Mucosa of gallbladder (tissue), 1 donor: ENCODE measurements around the gene PACS1. TPM values are rescaled to one million over a fixed set of nuclear protein-coding genes. Genes with fewer than 3 reads are reported as not detected.
"Not testable (repeated sequence)": the region's sequence is repeated elsewhere in the genome, so short reads cannot be mapped to it uniquely, and the experiment has no call there.

Experiments
- DNase-seq: peaks from one replicate; pipeline ENCODE4 v3.0.0-alpha.2; 2020; ENCODE audit warnings: low spot score
- total RNA-seq: library from RNA; stranded (reverse); gene quantifications from one replicate; pipeline ENCODE4 v1.2.1, GENCODE V29; 2021
- donor health status: DM: no; HTN: no; CAD: no.

PACS1 gene
- total RNA-seq, 1 donor from 2014 or later = 68.0 TPM

DNA sequence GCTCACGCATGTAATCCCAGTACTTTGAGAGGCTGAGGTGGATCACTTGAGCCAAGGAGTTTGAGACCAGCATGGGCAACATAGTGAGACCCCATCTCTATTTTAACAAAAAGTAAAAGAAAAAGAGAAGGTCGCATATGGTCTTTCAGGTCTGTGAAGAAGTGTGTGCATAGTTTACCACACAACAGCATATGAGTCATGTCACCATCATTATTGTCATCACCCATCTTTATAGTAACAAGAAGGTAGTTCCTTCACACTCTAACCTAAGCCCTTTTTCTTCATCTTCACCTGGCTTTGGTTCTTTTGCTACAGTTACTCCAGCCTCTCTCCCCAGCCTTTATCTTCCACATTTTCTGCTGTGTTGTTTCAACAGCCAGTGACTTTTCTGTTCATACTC, 39.2 kb downstream of the PACS1 start:
- DNase-seq = no peak

DNA sequence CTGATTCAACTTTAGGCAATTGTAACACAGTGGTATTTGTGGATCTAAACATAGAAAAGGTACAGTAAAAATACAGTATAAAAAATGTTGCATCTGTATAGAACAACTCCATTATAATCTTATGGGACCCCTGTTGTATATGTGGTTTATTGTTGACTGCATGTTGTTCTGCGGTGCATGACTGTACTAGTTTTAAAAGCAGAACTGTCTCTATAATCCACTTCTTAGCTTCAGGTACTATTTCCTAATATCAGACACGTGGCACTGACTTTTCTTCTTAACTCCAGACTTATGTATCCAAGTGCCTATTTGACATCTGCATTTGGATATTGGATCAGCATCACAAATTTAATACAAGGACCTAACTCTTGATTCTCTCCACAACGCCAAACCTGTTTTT, 41.1 kb downstream of the PACS1 start:
- DNase-seq = no peak

DNA sequence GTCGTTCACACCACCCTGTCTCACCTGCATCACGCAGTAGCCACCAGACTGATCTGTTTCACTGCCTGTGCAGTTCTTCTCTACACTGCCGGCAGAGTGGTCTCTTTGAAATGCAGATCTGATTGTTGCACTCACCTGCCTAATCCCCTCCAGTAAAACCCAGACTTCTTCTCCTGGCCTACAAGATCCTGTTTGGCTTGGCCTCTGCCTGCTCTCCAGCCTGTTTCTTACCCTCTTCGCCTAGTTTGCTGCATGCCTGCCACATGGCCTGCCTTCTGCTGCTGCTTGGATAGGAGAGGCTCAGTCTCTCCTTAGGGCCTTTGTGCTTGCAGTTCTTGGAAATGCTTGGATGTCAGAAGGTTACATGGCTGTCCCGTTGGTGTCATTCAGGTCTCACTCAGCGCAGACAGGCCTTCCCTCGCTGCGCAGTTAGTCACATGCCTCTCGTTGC, 42.0 kb downstream of the PACS1 start:
- DNase-seq = no peak

DNA sequence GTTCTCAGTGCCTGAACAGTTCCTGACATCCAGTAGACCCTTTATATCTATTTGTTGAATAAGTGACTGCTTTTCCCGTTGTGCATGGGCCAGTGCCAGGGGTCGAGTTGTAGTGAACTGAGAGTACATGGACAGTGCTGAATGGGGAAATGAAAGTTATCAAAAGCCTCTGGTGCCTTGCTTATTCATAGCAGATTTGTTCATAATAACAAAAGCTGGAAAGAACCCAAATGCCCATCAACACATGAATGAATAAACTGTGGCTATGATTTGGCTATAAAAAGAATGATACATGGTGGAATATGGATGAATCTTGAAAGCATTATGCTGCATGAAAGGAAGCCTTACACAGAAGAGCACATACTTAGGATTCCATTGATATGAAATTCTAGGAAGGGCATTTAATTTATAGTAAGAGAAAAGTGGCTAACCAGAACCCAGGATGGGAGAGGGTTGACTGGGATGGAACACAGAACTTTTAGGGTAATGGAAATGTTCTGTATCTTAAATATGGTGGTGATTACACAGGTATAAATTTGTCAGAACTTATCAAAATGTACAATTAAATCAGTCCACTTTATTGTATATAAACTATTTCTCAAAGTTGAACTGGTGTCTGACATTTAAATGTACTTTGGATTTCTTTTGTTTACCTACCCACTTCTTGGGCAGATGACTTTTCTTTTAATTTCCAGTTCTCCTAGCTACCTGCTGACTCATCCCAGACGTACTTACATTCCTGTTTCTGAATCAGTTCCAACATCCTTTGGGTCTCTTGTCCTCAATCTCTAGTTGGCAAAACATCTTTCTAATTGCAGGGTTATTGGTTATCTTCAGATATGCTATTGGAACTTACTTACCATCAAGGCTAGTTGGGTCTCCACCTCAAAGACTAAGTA, 42.8 kb downstream of the PACS1 start:
- DNase-seq = no peak

DNA sequence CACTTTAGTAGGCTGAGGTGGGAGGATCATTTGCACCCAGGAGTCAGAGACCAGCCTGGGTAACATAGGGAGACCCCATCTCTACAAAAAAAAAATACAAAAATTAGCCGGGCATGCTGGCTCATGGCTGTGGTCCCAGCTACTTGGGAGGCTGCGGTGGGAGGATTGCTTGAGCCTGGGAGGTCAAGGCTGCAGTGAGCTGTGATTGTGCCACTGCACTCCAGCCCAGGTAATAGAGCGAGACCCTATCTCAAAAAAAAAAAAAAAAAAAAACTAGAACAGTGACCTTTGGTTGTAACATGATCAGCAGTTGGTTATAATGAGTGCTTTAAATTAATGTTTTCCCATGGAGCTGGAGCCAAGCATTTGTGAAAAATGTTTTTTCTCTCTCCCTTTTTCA, 44.9 kb downstream of the PACS1 start:
- not testable (repeated sequence) for DNase-seq

DNA sequence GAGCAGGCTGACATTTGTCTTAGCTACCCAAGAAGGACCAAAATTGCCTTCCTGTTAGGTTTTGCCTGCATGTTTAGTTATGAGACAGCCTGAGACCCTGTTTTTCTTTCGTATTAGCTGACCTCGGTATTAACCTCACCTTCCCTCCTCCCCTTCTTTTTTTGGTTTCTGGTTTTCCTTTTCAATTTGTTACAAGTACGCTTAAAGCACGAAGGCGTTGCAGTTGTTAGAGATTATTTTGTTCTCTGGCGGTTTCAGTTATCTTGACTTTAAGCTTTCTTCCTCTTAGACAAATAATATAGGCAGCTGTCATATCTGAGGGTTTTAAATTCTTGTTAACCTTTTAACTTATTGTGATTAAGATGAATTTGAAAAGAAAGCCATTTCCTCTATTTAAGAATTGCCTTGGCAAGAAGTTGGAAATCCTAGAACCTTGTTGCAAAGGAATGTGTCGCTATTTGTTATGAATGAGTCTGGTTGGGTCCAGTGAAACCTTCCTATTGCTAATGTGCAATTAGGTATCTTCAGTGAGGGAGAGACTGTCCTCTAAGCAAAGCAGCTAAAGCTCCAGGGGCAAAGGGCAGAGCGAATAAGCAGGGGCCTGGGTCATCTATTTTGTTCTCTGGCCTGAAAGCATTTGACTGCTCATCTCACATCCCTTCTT, 45.7 kb downstream of the PACS1 start:
- DNase-seq = no peak

DNA sequence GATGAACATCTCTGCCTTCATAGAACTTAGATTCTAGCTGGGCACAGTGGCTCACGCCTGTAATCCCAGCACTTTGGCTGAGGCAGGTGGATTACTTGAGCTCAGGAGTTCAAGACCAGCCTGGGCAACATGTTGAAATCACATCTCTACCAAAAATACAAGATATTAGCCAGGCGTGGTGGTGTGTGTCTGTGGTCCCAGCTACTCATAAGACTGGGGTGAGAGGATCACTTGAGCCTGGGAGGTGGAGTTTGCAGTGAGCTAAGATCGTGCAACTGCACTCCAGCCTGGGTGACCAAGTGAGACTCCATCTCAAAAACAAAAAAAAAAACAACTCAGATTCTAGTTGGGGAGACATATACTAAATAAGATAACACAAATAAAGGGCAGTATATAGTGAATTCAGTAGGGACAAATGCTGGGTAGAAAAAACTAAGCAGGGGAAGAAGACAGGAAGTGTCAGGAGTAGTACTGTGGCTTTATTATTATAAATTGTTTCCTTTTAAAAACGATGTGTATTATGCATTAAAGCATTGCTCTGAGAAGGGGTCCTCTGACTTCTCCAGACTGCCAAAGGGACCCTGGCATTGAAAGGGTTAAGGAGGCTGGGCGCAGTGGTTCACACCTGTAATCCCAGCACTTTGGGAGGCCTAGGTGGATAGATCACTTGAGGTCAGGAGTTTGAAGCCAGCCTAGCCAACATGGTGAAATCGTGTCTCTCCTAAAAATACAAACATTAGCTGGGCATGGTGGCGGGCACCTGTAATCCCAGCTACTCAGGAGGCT, 46.7 kb downstream of the PACS1 start:
- DNase-seq = no peak

DNA sequence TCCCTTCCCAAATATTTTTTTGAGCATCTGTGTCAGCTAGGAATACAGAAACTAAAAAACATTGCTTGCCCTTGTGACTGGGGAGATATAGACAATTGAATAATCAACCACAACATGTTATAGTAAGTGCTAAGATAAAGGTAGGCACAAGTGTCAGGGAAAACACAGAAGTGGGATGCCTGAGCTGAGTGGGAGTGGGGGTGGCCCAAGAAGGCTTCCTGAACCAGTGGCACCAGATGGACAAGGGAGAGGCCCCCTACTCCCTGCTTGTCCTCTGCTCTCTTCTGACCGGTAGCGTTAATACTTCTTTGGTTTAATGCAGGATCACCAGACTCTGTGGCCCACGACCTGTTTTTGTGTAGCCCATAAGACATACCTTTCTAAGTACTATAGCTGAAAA, 48.8 kb downstream of the PACS1 start:
- DNase-seq = no peak

DNA sequence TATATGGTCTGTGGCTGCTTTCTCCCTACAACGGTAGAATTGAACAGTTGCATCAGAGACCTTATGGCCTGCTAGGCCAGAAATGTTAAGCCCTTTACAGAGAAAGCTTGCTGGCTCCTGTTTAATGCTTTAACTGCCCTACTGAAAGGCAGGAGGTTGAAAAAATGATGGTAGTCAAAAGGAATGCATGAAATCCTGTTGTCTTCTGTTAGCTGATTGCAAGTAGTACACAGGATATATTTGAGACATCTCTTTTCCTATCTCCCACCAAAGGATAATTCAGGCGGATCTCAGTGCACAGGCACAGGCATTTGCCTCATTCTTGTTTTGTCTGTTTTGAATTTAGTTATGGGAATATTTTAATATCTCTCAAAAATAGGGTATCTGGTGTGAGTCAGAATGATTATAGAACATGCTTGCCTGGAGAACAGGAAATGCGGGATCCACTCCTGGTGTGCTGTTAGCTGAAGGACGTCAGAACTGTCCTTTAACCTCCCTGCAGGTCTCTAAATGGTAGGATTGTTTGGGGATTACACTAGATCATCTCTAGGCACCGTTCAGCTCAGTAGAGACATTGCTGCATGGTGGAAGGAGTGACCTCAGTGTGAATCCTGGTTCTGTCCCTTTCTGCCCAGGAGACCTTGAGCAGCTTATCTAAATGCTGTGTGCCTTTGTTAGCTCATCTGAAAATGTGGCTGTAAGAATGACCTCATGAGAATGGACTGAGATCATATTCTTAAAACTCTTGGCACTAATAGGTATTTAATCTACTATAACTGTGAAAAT, 49.5 kb downstream of the PACS1 start:
- peak; percentile 20 for DNase-seq

DNA sequence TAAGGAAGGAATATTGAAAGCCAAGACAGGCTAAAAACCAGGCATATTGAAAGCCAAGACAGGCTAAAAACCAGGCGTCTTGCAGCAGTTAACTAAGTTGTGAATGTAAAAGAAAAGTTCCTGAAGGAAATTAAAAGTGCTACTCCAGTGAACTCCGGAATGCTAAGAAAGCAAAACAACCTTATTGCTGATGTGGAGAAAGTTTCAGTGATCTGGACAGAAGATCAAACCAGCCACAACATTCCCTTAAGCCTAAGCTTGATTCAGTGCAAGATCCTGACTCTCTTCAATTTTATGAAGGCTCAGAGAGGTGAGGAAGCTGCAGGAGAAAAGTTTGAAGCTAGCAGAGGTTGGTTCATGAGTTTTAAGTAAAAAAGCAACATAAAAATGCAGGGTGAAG, 51.4 kb downstream of the PACS1 start:
- DNase-seq = no peak

DNA sequence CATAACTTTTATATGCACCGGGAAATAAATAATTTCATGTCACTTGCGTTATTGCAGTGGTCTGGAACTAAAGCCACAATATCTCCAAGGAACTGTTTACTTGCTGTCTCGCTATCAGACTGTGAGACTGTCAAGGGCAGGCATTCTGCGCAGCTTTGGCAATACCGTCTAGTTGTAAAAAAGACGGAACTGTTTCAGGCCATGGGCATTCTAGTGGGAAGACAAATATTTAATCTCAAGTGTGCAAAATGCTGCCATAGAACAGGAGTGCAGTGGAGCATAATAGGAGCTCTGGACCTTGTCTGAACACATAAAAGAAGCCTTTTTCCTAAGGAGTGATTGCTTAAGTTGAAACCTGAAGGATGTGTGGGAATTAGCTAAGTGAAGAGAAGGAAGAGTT, 53.8 kb downstream of the PACS1 start:
- DNase-seq = no peak

DNA sequence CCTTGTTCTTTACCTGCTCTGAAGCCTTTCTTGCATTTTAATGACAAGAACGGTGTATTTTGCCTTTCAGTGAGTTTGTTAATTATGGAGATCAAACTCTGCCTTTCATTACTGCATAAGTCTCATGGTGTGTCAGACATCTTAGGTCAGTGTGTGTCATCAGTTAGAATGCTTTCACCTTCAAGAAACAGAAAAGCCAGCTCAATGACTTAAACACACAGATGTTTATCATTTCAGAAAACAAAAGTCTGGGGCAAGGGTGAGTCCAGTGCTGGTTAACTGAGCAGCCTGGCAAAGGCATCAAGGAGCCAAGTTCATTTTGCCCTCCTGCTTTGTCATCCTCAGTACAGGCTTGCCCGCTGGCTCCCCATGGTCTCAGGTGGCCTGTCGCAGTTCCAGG, 54.5 kb downstream of the PACS1 start:
- DNase-seq = no peak

DNA sequence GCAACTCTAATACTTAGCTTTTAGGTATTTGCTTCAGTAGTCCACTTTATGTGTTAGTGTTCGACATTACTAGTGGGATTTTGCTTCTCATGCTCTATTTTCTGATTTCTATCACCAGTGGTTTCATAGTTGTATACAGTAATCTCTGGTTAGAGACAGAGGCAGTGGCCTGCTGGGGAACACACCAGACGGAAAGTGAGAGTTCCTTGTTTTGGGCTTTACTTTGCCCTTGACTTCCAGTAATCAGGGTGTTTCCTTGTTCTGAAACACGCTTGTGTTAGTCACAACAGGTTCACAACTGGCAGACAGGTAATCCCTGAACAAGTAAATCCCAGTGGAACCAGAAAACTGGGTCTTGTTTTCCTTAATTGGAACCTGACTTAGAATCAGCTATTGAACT, 56.0 kb downstream of the PACS1 start:
- no peak for DNase-seq

DNA sequence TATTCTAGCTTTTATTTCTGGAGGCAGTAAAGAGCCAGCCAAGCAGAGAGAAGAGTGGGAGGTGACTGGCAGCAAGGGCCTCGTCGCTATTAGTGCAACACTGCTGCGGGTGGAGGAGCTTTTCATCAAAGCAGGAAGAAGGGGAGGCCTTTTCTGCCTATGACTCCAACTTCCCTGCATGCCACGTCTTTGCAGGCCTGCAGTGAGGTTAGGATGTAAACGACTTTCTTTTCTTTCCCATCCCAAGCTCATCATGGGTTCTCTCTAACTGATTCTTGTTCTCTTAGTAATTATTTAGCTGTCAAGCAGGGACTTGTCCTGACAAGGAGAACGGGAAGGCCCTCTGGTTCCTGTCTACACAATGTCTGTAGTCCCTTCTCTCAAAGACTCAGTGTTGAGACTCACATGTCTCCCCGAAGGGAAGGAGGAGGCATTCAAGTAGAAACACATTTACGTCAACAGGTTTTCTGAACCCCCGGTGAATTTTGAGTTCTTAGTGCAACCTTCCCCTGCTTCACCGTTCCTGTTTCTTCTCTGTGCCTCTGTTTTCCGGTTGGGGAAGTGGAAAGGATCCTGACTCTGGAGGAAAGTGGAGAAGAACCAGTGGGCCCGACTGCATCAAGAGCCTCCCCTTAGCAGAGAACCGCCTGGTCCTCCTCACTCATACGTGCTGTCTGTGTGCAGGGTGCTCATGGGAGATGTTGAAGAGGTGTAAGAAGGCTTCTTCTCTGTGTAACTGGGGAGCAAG, 56.9 kb downstream of the PACS1 start:
- DNase-seq = peak; percentile 53

DNA sequence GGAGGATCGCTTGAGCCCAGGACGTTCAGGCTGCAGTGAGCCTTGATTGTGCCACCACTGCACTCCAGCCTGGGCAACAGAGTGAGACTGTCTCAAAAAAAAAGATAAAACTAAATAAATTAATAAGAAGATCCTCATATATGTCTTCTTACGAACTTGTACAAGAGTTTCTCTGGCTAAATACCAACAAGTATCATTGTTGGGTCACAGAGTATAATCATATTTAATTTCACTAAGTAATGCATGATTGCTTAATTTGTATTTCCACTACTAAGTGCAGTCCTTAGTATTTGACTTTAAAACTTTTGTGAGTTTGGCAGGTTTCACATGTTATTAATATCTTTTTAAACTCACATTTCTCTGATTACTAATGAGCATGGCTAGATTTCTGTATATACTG, 60.9 kb downstream of the PACS1 start:
- no peak for DNase-seq

DNA sequence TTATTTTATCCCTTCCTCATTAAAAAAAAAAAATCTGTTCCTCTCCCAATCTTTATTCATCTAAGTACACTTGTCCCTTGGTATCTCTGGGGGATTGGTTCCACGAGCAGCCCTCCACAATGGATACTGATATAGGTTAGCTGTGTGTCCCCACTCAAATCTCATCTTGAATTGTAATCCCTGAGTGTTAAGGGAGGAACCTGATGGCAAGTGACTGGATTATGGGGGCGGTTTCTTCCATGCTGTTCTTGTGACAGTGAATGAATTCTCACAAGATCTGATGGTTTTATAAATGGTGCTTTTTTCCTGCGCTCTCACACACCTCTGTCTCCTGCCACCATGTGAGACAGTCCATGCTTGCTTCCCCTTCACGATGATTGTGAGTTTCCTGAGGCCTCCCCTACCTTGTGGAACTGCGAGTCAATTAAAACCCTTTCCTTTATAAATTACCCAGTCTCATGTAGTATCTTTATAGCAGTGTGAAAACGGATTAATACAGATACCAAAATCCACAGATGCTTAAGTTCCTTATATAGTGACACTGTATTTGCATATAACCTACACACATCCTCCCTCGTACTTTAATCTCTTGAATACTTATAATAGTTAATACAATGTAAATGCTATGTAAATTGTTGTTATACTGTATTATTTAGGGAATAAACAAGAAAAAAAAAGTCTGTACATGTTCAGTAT, 62.0 kb downstream of the PACS1 start:
- no peak for DNase-seq

DNA sequence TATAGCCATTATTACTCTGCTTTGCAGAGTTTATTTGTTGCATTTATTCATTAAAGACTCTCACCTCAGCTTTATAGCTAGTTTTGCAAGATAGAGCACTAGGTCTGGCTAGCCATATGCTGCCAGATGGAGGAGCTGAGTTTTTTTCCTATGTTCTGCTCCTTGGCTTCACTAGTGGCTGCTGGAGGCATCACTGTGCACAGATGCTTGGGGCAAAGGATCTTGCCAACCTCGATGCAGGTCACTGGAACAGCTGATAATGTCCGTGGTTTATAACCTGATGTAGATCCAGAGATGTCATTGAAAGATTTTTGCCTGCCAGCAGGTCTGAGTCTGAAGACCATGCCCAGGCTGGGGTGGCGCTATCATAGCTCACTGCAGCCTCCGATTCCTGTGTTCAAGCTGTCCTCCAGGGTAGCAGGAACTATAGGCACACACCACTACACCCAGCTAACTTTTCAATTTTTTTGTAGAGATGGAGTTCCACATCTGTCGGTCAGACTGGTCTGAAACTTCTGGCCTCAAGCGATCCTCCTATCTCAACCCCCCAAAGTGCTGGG, 63.2 kb downstream of the PACS1 start:
- DNase-seq = no peak

DNA sequence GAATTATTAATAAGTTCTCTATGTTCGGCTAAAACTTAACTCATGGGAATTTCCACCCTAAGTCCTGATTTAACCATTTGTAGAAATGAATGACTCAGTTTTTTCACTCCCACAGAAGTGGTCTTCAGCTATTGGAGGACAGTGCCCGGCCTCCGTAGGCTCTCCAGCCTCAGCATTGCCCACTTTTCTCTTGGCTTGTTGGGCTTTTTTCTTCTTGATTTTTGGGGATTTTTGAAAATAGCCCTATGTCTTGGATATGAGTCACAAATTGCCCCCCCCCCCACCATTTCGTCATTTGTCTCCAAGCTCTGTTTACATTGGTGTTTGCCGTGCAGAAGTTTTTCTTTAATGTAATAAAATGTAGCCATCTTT, 66.7 kb downstream of the PACS1 start:
- no peak for DNase-seq

DNA sequence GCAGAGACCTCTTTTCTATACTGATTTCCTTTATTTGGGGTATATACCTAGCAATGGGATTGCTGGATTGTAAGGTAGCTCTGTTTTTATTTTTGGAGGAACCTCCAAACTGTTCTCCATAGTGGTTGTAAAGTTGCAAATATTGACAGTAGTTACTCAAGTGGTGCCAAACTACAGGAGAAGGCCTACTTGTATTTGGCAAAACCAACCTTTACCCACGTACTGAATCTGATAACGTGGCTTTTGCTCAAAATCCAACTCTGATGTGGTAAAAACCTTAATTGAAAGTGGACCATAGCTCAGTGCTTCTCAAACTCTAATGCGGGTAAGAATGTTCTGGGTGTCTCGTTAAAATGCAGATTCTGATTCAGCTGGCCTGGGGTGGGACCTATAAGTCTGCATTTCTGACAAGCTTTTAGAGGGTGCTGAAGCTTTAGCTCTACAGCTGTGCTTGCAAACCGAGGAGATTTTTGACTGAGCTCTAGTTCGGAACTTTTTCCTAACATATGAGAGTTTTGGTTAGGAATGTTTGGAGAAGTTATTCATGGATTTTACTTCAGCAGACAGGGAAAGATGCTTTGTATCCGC, 69.8 kb downstream of the PACS1 start:
- no peak for DNase-seq
